GM12878 (cell line): ENCODE measurements around the gene EPHA1. TPM values are rescaled to one million over a fixed set of nuclear protein-coding genes. Genes with fewer than 3 reads are reported as not detected.

ENCODE experiments used
- BHLHE40 ChIP-seq, 2 experiments: fragments of 450-650 bp in 1 of 2; IDR thresholded peaks; 2 replicates each; pipeline ENCODE4 v1.6.1; 2011 to 2017; ENCODE audit warnings: low read depth in 2 of 2, borderline replicate concordance in 1 of 2, improper control_type of control experiment in 1 of 2, low read length in 1 of 2, mild to moderate bottlenecking in 1 of 2
- CTCF ChIP-seq, 3 experiments: IDR thresholded peaks in 2 of 3; conservative IDR thresholded peaks in 1 of 3; 2 replicates each; pipeline ENCODE4 v1.5.1; 2011; ENCODE audit warnings: low read depth in 3 of 3, low read length in 3 of 3, mild to moderate bottlenecking in 3 of 3, control low read depth in 2 of 3, moderate library complexity in 2 of 3, inconsistent platforms in 1 of 3, mixed read lengths in 1 of 3; ENCODE audit not compliant: control insufficient read depth in 2 of 3, insufficient read depth in 1 of 3; ENCODE audit errors: extremely low read depth in 1 of 3
- E4F1 ChIP-seq: fragments of 450-650 bp; IDR thresholded peaks from 2 replicates; pipeline ENCODE4 v1.6.1; 2018; ENCODE audit warnings: borderline replicate concordance, mild to moderate bottlenecking; ENCODE audit not compliant: partially characterized antibody
- ESRRA ChIP-seq: IDR thresholded peaks from 2 replicates; pipeline ENCODE4 v1.6.1; 2012; ENCODE audit warnings: mild to moderate bottlenecking, low read length, improper control_type of control experiment
- FOS ChIP-seq: IDR thresholded peaks from 3 replicates; pipeline ENCODE4 v1.6.1; 2011; ENCODE audit warnings: borderline replicate concordance; ENCODE audit not compliant: insufficient read length; ENCODE audit errors: extremely low read depth
- HDAC2 ChIP-seq: fragments of 200-600 bp; sonication (generic); IDR thresholded peaks from 2 replicates; pipeline ENCODE4 v1.6.1; 2017
- IRF4 ChIP-seq: IDR thresholded peaks from 2 replicates; pipeline ENCODE4 v1.6.1; 2011; ENCODE audit warnings: low read depth, low read length
- MAX ChIP-seq: IDR thresholded peaks from 2 replicates; pipeline ENCODE4 v1.6.1; 2012; ENCODE audit warnings: low read depth, low read length, improper control_type of control experiment
- MEF2B ChIP-seq: fragments of 450-650 bp; IDR thresholded peaks from 2 replicates; pipeline ENCODE4 v1.6.1; 2018; ENCODE audit warnings: mild to moderate bottlenecking, moderate library complexity; ENCODE audit not compliant: partially characterized antibody, poor library complexity, severe bottlenecking
- MYB ChIP-seq: fragments of 150-350 bp; IDR thresholded peaks from 2 replicates; pipeline ENCODE4 v1.6.1; 2014; ENCODE audit warnings: mild to moderate bottlenecking, low read depth, low read length, borderline replicate concordance
- NBN ChIP-seq: fragments of 450-650 bp; IDR thresholded peaks from 2 replicates; pipeline ENCODE4 v1.6.1; 2016
- PBX3 ChIP-seq: IDR thresholded peaks from 2 replicates; pipeline ENCODE4 v1.6.1; 2011; ENCODE audit warnings: mild to moderate bottlenecking, low read depth, low read length, moderate library complexity; ENCODE audit not compliant: insufficient replicate concordance
- RAD51 ChIP-seq: fragments of 450-650 bp; IDR thresholded peaks from 2 replicates; pipeline ENCODE4 v1.6.1; 2016; ENCODE audit warnings: moderate library complexity, mild to moderate bottlenecking, inconsistent platforms
- SREBF1 ChIP-seq: IDR thresholded peaks from 2 replicates; pipeline ENCODE4 v1.6.1; 2012; ENCODE audit warnings: mild to moderate bottlenecking, low read length
- SRF ChIP-seq, 2 experiments: IDR thresholded peaks; 2 replicates each; pipeline ENCODE4 v1.6.1; 2011; ENCODE audit warnings: low read depth in 2 of 2, low read length in 2 of 2, mild to moderate bottlenecking in 1 of 2, moderate library complexity in 1 of 2
- WRNIP1 ChIP-seq: IDR thresholded peaks from 2 replicates; pipeline ENCODE4 v1.6.1; 2011; ENCODE audit warnings: low read depth, low read length, improper control_type of control experiment, borderline replicate concordance
- ZNF592 ChIP-seq: fragments of 450-650 bp; IDR thresholded peaks from 2 replicates; pipeline ENCODE4 v1.6.1; 2017; ENCODE audit warnings: mild to moderate bottlenecking, moderate library complexity
- ZNF622 ChIP-seq: fragments of 450-650 bp; IDR thresholded peaks from 2 replicates; pipeline ENCODE4 v1.6.1; 2017; ENCODE audit warnings: mild to moderate bottlenecking, inconsistent platforms
- ZSCAN29 ChIP-seq: fragments of 450-650 bp; IDR thresholded peaks from 2 replicates; pipeline ENCODE4 v1.6.1; 2017; ENCODE audit warnings: mild to moderate bottlenecking, moderate library complexity
- polyA plus RNA-seq, 11 experiments: library from polyadenylated mRNA; depleted of rRNA in 4 of 11; unstranded in 6 of 11; stranded (reverse) in 5 of 11; fragments of >200 nt; fragmentation: Nextera tagmentation in 4 of 11; fragmentation: Illumina TruSeq in 1 of 11; extraction: Ambion mirVana in 4 of 11; extraction: Trizol in 1 of 11; gene quantifications; 1 replicate in 1 of 11; 2 replicates in 10 of 11; pipeline versions ENCODE4 v1.2.1 to v1.2.3, GENCODE V29; 2011 to 2016; ENCODE audit warnings: inconsistent platforms in 2 of 11, missing spikeins in 2 of 11, low read depth in 1 of 11
- total RNA-seq, 4 experiments: library from RNA; depleted of rRNA in 3 of 4; stranded (reverse); fragments of >200 nt in 3 of 4; fragmentation: Illumina TruSeq in 1 of 4; extraction: Trizol in 1 of 4; gene quantifications; 2 replicates each; pipeline versions ENCODE4 v1.2.1 to v1.2.3, GENCODE V29; 2013 to 2021

The EPHA1 gene
- total and polyA plus RNA-seq, 10 of the 15 experiments (the other 5 are each of a cell fraction or from before 2014, with no cell fraction given), result 0.11 to 0.35 (median 0.24) TPM; not detected in 6

GRCh38 chr7:143385891-143386781 lies 22.5 kb downstream of the EPHA1 start (continued):
- TF ChIP-seq ZNF592 (no peak), FOS (no peak), MAX (no peak), NBN (peak; percentile 89), MEF2B (peak; percentile 14), ZSCAN29 (no peak), BHLHE40 (IDR thresholded peaks at IDR 0.05; ENCODE audit: borderline replicate concordance in 1 of 2, low read depth in 2 of 2, low read length in 1 of 2) (peak in 1 of 2 experiments; percentile 68; a peak in 3 of 4 replicates), MYB (no peak), ESRRA (no peak), RAD51 (no peak), WRNIP1 (no peak), SRF (IDR thresholded peaks at IDR 0.05; ENCODE audit: low read depth in 2 of 2, low read length in 2 of 2) (no peak), PBX3 (no peak), CTCF (IDR thresholded peaks at IDR 0.05 in 2 of 3, conservative IDR thresholded peaks at IDR 0.05 in 1 of 3; ENCODE audit: control insufficient read depth in 2 of 3, extremely low read depth in 1 of 3, insufficient read depth in 1 of 3, low read depth in 3 of 3, low read length in 3 of 3) (no peak), SREBF1 (no peak), HDAC2 (no peak), E4F1 (no peak), ZNF622 (no peak), IRF4 (no peak; the same call in 1 of the 2 replicates)
